Activated naive CD4-positive, alpha-beta T cell (primary cell): ENCODE data around the gene DIPK1A.
"Not testable (repeated sequence)": the region's sequence is repeated elsewhere in the genome, so short reads cannot be mapped to it uniquely, and the experiment has no call there.

Experiments used
- DNase-seq, 4 experiments: peaks; one replicate each; lab custom pipeline; 2025; lab: John Stamatoyannopoulos, UW

Gene DIPK1A

GRCh38 chr1:92980732-92981647 lies 19.7 kb upstream of the DIPK1A start:
- peak in 2 of 4 experiments; percentile 9 for DNase-seq

DNA sequence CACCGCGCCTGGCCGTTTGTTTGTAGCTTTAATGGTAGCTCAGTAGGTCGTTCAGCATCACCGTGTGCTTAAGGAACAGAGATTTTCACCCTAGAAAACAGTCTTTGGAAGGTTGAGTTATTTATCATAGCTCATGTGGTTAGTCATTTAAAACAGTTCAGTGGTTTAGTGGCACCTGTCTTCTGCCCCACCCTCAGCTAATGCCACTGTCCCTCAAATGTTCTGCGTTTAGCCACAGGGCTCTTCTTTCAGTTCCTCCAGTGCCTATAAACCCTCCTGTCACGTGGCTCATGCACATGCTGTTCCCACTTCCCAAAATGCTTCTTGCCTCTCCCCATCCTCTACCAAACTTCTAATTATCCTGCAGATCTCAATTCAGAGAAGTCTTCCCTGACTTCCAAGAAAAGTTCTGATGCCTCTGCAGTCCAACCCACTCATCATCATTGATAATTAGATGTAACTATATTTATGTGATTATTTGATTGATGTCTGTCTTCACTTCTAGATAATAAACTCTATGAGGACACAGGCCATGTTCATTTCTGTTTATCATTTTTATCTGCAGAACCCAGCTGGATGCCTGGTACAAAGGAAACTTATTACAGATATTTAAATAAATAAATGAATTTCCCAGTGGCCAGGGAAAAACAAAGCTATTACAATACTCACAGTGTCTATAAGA lies 14.4 kb upstream of the DIPK1A start:
- no peak for DNase-seq

- DNase-seq, result not testable (repeated sequence)
These were observed 12.8 kb upstream of the DIPK1A start for GRCh38 chr1:92974112-92974511.

DNA sequence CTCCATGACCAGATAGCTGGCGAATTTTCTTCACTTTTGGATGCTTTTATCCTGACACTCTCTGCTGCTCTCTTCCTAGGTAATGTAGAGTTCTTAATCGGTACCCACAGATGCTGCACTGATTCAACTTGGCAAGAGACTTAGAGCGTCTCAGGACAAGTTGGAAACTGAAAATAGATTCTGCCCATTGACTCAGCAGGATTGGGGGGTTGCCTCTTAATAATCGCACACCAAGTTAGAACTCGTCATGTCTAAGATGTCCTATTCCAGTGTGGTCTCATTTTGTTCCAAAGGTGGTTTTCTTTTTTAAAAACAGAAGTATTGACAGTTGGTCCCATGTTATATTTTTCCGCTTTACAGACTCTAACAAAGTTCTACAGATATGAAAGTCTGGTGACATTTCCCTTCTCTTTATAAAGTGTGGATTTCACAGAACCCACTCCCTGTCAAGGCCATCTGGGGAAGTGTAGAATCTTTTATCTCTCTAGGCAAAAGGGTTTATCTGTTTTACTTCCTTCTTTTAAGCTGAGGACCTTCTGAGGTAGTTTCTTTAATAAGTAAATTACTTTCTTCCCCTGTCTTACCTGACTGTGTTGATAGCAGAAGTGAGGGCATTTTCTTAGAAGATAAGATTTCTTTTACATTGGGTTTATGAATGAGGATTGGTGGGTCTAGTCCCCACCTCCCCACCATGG lies 12.1 kb upstream of the DIPK1A start:
- no peak for DNase-seq

GRCh38 chr1:92972409-92973129 lies 11.3 kb upstream of the DIPK1A start:
- DNase-seq, result no peak

DNA sequence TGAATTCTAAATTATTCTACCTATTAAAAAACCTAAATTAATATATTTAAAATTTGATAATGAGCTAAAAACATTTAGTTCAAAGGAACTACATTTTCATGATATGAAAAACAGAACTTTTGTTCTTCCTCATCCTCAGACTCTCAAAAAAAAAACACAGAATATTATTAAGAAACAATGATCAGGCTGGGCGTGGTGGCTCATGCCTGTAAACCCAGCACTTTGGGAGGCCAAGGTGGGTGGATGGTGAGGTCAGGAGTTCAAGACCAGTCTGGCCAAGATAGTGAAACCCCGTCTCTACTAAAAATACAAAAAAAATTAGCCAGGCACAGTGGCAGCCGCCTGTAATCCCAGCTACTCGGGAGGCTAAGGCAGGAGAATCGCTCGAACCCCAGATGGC lies 10.7 kb upstream of the DIPK1A start:
- not testable (repeated sequence) for DNase-seq

GRCh38 chr1:92970990-92971689 lies 9.9 kb upstream of the DIPK1A start:
- no peak for DNase-seq

GRCh38 chr1:92969517-92969916 lies 8.3 kb upstream of the DIPK1A start:
- no peak for DNase-seq

- DNase-seq, result no peak
These were observed 7.1 kb upstream of the DIPK1A start for GRCh38 chr1:92968138-92969032.

GRCh38 chr1:92964998-92965397 lies 3.7 kb upstream of the DIPK1A start:
- DNase-seq, result peak in 2 of 4 experiments; percentile 16 to 22

DNA sequence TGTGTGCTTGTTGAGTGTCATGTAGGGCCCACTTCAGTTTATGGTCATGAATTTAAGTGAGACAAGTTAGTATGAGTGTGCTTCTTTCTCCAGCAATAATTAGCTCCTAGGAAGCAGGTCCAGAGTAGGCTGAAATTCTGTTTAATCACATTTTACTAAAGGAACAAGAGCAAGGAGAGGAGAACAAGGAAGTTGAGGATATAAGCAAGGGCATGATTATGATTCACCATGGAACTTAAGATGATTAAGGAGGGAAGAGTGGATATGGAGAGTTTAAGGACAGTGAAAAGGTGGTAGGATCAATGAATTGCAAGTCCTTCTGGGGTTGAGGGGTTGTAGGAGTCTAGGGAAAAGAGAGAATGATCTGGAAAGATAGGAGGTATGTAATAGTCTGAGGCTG lies 3.1 kb upstream of the DIPK1A start:
- DNase-seq, result no peak

GRCh38 chr1:92961896-92962752 lies 862 bp upstream of the DIPK1A start:
- peak in 2 of 4 experiments; percentile 47 to 48 for DNase-seq

DNA sequence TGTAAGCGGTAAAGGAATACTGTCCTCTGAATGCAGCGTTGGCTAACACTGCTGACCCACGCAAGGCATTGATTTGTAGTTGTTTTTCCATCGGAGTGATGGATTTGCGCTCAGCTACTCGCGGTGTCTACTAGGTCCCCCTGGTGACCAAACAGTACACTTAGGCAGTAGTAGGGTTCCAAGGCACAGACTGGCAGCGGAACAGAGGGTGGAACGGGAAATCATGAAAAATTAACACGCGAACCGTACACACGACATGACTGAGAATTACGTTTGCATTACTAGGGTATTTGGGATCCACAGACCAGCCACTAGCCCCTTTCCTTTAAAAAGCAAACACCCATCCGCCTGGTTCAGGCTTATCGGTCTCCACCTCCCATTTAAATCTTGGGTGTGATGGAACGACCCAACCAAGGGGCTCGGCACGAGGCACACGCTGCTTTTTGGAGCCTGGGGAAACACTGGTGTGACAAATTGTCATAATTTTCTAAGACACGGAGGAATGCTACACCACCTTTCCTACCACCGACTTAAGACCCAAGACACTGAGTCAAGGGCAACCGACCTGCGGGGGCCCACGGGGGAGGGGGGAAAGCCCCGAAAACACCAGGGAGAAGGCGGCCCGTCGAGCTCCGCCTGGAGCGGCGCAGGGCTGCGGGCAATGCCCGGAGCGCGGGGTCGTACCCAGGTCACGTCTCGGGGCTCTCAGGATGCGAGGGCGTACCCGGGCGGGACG lies 699 bp downstream of the DIPK1A start:
- DNase-seq, result peak; percentile 19 to 55 (median 32)

DNA sequence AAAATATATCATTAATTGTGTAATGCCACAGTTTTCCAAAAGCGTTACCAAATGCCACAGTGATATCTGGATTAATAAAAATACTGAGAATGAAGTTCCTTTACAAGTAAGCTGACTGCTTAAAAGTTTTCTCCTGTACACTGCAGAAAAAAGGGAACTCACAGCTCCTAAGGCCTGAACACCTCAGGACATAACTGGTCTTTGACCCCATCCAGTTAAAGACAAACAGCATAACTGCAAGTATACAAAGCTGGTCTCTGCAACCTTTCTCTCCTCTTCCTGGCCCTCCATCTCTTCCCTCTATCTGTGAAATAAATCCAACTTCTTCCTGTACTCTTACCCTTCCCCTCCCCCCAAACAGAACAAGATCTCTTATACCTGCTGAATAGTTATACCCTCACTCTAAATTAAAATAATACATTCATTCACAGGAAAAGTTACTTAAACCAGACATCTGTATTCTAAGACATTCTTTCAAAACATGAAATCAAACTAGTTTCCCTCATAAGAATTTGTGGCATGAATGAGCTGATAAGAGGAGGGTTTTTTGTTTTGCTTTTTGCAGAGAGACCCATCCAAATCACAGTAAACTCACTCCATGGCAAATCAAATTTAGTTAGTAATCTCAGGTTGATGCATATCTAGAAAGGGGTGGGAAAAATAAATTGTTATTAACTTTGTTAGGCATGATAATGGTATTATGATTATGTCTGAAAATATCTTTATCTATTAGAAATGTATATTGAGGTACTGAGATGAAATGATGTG lies 2.9 kb downstream of the DIPK1A start:
- no peak for DNase-seq

GRCh38 chr1:92957030-92957734 lies 4.1 kb downstream of the DIPK1A start:
- no peak for DNase-seq

- DNase-seq, result no peak
These were observed 4.8 kb downstream of the DIPK1A start for GRCh38 chr1:92956254-92957029.
